Spleen (tissue), 11 donors: ENCODE measurements around the gene DCAF15. TPM values are rescaled to one million over a fixed set of nuclear protein-coding genes. Genes with fewer than 3 reads are reported as not detected.

ENCODE experiments used
- DNase-seq: peaks from one replicate; pipeline ENCODE4 v3.0.0-alpha.2; 2020
- H3K27ac ChIP-seq, 8 donors: fragments of 200-600 bp; sonication (generic) in 7 of 8; 1 replicate in 4 of 8; 2 replicates in 4 of 8; pipeline versions ENCODE4 v1.5.0 to v1.8.0; 2016 to 2021; ENCODE audit warnings: inconsistent platforms in 4 of 8, mild to moderate bottlenecking in 4 of 8, moderate library complexity in 1 of 8
- H3K27me3 ChIP-seq, 7 donors: fragments of 200-600 bp; sonication (generic) in 6 of 7; replicated peaks in 1 of 7; 1 replicate in 4 of 7; 2 replicates in 3 of 7; pipeline versions ENCODE4 v1.5.0 to v1.8.0; 2016 to 2021; ENCODE audit warnings: inconsistent platforms in 3 of 7, mild to moderate bottlenecking in 1 of 7
- H3K36me3 ChIP-seq, 6 donors: fragments of 200-600 bp; sonication (generic) in 5 of 6; 1 replicate in 4 of 6; 2 replicates in 2 of 6; pipeline versions ENCODE4 v1.5.0 to v1.8.0; 2016 to 2021; ENCODE audit warnings: inconsistent platforms in 2 of 6
- H3K4me1 ChIP-seq, 6 donors: fragments of 200-600 bp; sonication (generic) in 5 of 6; 1 replicate in 3 of 6; 2 replicates in 3 of 6; pipeline versions ENCODE4 v1.5.0 to v1.8.0; 2016 to 2021; ENCODE audit warnings: inconsistent platforms in 3 of 6
- H3K4me3 ChIP-seq, 8 donors: fragments of 200-600 bp; sonication (generic) in 7 of 8; 1 replicate in 4 of 8; 2 replicates in 4 of 8; pipeline versions ENCODE4 v1.5.0 to v1.8.0; 2016 to 2021; ENCODE audit warnings: inconsistent platforms in 4 of 8, mild to moderate bottlenecking in 4 of 8, moderate library complexity in 2 of 8
- H3K9me3 ChIP-seq, 8 donors: fragments of 200-600 bp; sonication (generic) in 7 of 8; 1 replicate in 4 of 8; 2 replicates in 4 of 8; pipeline versions ENCODE4 v1.5.0 to v1.8.0; 2016 to 2021; ENCODE audit warnings: inconsistent platforms in 4 of 8
- POLR2A ChIP-seq, 3 donors: fragments of 450-650 bp; IDR thresholded peaks; one replicate each; pipeline ENCODE4 v1.5.1; 2017; ENCODE audit warnings: antibody characterized with exemption in 3 of 3, mild to moderate bottlenecking in 1 of 3
- POLR2AphosphoS5 ChIP-seq, 3 donors: sonication (generic); formaldehyde crosslinking; IDR thresholded peaks; one replicate each; pipeline ENCODE4 v1.5.1; 2017; ENCODE audit warnings: antibody characterized with exemption in 3 of 3
- WGBS, 5 donors: extraction: QIAGEN DNeasy Blood & Tissue Kit in 3 of 5; methylation state at CpG; one replicate each; pipeline versions ENCODE4 v1.1.5 to v1.1.7; 2013 to 2018; 5-methylcytosine and 5-hydroxymethylcytosine counted together
- intact Hi-C: fragments of 100-400 bp; cut with DNase I; formaldehyde crosslinking; loops from one replicate; pipeline ENCODE4 v1.15.0; 2023; ENCODE audit warnings: low total_unique reads
- polyA plus RNA-seq, 3 donors: library from polyadenylated mRNA; stranded (reverse); fragments of 200-250 nt; gene quantifications; one replicate each; pipeline ENCODE4 v1.2.1, GENCODE V29; 2013
- total RNA-seq, 7 donors: library from RNA; depleted of rRNA in 3 of 7; stranded (reverse); fragments of >200 nt in 3 of 7; fragmentation: NEBNext Ultra II Directional in 4 of 7; extraction: Animal tissue kit (Norgen Biotek cat#: 25700) in 4 of 7; gene quantifications; one replicate each; pipeline versions ENCODE4 v1.1.0 to v1.2.1, GENCODE V29; 2016 to 2021
- TF ChIP-seq, protein P1 (sequence below), 11 experiments: fragments of 200-600 bp in 7 of 11; fragments of 450-650 bp in 4 of 11; sonication (generic) in 4 of 11; IDR thresholded peaks in 8 of 11; conservative IDR thresholded peaks in 3 of 11; 1 replicate in 7 of 11; 2 replicates in 4 of 11; pipeline versions ENCODE4 v1.4.0 to v1.8.0; 2016 to 2021; ENCODE audit warnings: antibody characterized with exemption in 11 of 11, inconsistent platforms in 4 of 11, mild to moderate bottlenecking in 1 of 11
- donor health status: healthy with polysubstance abuse.
- donor health status: DM: no; HTN: no; CAD: no; lungs with moderate emphysema.
- donor health status: DM: no; HTN: no; CAD: no.
- donor health status: Bipolar disorder and iron deficiency.
- donor health status: healthy.
- donor health status: DM: no; HTN: no; CAD: no.
- donor health status: DM: yes; HTN: yes; CAD: no.

Gene DCAF15
- total and polyA plus RNA-seq, 10 donors, result 27.7 to 84.9 (median 46.2) TPM

DNA sequence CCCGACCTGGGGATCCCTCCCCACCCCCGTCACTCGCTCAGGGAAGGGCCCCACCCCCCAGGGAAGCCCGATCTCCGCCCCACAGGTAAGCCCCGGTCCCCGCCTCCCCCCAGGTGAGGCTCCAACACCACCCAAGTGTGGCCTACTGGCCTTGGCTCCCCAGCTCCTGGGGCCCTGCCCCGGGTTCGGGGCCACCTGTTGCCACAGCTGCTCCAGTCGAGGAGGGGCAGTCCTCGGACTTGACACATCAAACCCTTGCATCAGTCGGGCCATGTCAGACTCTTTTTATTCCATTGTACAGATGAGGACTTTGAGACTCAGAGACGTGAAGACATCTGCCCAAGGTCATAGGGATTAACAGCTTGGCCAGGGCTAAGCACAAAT, 45.8 kb upstream of the DCAF15 start:
- Histone ChIP-seq H3K27me3 (no peaks in the 10 kb centered on the region), H3K36me3 (peaks cover 0 to 25% (median 7%) of the 10 kb centered on the region in 6 donors), H3K4me3 (peak overlapping the region; percentile 67 to 90 (median 82)), H3K27ac (peak overlapping the region; percentile 61 to 90 (median 82)), H3K9me3 (no peaks in the 10 kb centered on the region), H3K4me1 (peaks cover 6 to 46% (median 20%) of the 10 kb centered on the region in 6 donors)
- DNase-seq, result no peak
- intact Hi-C loops, result no loop called here
- TF ChIP-seq POLR2AphosphoS5 (IDR thresholded peaks at IDR 0.05), result no peak
- TF ChIP-seq, protein P1, sequence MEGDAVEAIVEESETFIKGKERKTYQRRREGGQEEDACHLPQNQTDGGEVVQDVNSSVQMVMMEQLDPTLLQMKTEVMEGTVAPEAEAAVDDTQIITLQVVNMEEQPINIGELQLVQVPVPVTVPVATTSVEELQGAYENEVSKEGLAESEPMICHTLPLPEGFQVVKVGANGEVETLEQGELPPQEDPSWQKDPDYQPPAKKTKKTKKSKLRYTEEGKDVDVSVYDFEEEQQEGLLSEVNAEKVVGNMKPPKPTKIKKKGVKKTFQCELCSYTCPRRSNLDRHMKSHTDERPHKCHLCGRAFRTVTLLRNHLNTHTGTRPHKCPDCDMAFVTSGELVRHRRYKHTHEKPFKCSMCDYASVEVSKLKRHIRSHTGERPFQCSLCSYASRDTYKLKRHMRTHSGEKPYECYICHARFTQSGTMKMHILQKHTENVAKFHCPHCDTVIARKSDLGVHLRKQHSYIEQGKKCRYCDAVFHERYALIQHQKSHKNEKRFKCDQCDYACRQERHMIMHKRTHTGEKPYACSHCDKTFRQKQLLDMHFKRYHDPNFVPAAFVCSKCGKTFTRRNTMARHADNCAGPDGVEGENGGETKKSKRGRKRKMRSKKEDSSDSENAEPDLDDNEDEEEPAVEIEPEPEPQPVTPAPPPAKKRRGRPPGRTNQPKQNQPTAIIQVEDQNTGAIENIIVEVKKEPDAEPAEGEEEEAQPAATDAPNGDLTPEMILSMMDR (IDR thresholded peaks at IDR 0.05 in 8 of 11, conservative IDR thresholded peaks at IDR 0.05 in 3 of 11), result peak in 1 of 11 experiments; percentile 9
- 2 to 6% (median 4%) methylated on average over 6 to 13 of the region's 13 CpGs for WGBS, 5 donors

DNA sequence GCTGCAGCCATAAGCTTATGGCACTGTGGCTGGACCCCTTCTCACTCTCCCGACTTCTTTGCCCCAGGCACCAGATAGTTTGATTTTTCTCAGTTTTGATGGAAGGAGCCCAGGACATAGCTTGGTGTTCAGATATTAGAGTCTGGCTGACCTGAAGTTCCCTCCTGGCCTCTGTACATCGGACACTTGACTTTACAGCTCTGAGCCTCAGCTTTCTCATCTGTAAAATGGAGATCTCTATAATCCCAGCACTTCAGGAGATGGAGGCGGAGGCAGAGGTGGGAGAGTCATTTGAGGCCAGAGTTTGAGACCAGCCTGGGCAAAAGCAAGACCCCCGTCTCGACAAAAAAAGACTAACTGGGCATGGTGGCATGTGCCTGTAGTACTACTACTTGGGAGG, 45.4 kb upstream of the DCAF15 start:
- 93 to 98% (median 95%) methylated on average over 5 of the region's 5 CpGs for WGBS, 5 donors
- H3K27me3 ChIP-seq, result no peaks in the 10 kb centered on the region
- H3K4me3 ChIP-seq, result peak overlapping the region in 7 of 8 donors; percentile 67 to 90 (median 83)
- no peak for DNase-seq
- TF ChIP-seq POLR2AphosphoS5 (IDR thresholded peaks at IDR 0.05) (no peak), POLR2A (IDR thresholded peaks at IDR 0.05) (no peak)
- TF ChIP-seq, protein P1 (IDR thresholded peaks at IDR 0.05 in 8 of 11, conservative IDR thresholded peaks at IDR 0.05 in 3 of 11), result no peak
- intact Hi-C loops, result no loop called here
- no peaks in the 10 kb centered on the region for H3K9me3 ChIP-seq
- H3K4me1 ChIP-seq, result peaks cover 6 to 46% (median 20%) of the 10 kb centered on the region in 6 donors
- H3K27ac ChIP-seq, result peak overlapping the region in 4 of 8 donors; percentile 83 to 90 (median 84)
- peaks cover 0 to 29% (median 7%) of the 10 kb centered on the region in 6 donors for H3K36me3 ChIP-seq

DNA sequence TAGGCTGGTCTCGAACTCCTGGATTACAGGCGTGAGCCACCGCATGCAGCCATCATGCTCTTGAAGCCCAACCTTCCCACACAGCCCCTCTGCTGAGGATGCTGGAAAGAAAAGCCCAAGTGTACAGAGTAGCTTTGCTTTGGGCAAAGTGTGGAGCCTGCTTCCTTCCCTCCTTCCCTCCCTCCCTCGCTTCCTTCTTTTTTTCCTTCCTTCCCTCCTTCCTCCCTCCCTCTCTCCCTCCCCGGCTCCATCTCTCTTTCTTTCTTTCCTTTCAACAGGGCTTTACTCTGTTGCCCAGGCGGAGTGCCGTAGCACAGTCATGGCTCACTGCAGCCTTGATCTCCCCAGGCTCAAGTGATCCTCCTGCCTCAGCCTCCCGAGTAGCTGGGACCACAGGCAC, 43.6 kb upstream of the DCAF15 start:
- no peak for DNase-seq
- WGBS, 5 donors, result 89 to 94% (median 93%) methylated on average over 8 of the region's 8 CpGs
- Histone ChIP-seq H3K4me1 (peaks cover 6 to 38% (median 20%) of the 10 kb centered on the region in 6 donors), H3K27ac (no peak overlapping the region), H3K9me3 (no peaks in the 10 kb centered on the region), H3K4me3 (no peak overlapping the region), H3K36me3 (peaks cover 3 to 47% (median 24%) of the 10 kb centered on the region in 6 donors), H3K27me3 (no peaks in the 10 kb centered on the region)
- TF ChIP-seq POLR2AphosphoS5 (IDR thresholded peaks at IDR 0.05), result no peak
- TF ChIP-seq, protein P1 (IDR thresholded peaks at IDR 0.05 in 8 of 11, conservative IDR thresholded peaks at IDR 0.05 in 3 of 11), result no peak
- TF ChIP-seq POLR2A (IDR thresholded peaks at IDR 0.05), result no peak
- intact Hi-C loops, result no loop called here

DNA sequence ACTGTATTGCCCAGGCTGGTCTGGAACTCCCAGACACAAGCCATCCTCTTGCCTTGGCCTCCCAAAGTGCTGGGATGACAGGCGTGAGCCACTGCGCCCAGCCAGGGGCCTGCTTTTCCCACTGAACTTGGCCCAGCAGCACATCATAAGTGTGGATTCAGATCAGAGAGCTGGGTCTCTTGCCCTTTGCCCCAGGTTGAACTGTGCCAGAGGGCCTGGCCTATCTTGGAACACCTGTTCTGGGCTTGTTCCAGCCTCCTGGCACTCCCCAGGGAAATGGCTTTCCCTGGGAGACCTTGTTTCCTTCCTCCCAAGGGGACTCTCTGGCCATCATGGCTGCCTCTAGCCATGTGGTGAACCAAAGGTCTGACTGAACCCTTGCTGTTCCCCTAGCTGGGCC, 42.9 kb upstream of the DCAF15 start:
- DNase-seq, result no peak
- Histone ChIP-seq H3K27me3 (no peaks in the 10 kb centered on the region), H3K9me3 (no peaks in the 10 kb centered on the region), H3K36me3 (peaks cover 3 to 54% (median 31%) of the 10 kb centered on the region in 6 donors), H3K27ac (no peak overlapping the region), H3K4me1 (peaks cover 6 to 33% (median 20%) of the 10 kb centered on the region in 6 donors), H3K4me3 (no peak overlapping the region)
- TF ChIP-seq, protein P1 (IDR thresholded peaks at IDR 0.05 in 8 of 11, conservative IDR thresholded peaks at IDR 0.05 in 3 of 11), result no peak
- no peak for TF ChIP-seq POLR2A (IDR thresholded peaks at IDR 0.05)
- no peak for TF ChIP-seq POLR2AphosphoS5 (IDR thresholded peaks at IDR 0.05)
- 90 to 100% (median 99%) methylated on average over 2 of the region's 2 CpGs for WGBS, 5 donors
- intact Hi-C loops, result no loop called here
